ENCODE measurements around the gene ASXL2. TPM values are rescaled to one million over a fixed set of nuclear protein-coding genes. Genes with fewer than 3 reads are reported as not detected.

The ASXL2 gene
- total RNA-seq, 1 experiment from 2014 or later: 34.5 TPM

DNA sequence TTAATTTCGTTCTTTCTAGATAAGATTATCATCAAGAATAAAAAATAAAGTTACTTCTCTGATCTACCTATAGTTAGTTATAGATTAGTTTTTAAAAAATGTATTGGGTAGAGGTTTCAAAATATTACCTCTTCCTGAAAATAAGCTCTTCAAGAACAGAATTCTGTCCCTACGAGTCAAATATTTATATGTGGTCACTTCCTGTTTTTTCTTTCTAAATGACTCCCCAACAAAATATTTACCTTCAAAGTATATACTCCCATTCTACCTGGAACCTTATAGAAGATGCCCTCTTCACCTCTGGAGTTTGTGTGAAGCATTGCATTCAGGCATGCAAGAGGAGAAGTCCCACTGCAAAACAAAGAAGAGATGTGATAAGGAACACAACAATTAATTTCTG lies 72.3 kb downstream of the ASXL2 start:
- TF ChIP-seq EZH2 (IDR thresholded peaks at IDR 0.05; ENCODE audit: borderline replicate concordance, low read depth, low read length, poor library complexity, severe bottlenecking) (no peak), CTCF (conservative IDR thresholded peaks at IDR 0.05; ENCODE audit: low read depth, low read length) (no peak)
- intact Hi-C loops (cut with micrococcal nuclease; ENCODE audit: unreplicated experiment): no loop called here

DNA sequence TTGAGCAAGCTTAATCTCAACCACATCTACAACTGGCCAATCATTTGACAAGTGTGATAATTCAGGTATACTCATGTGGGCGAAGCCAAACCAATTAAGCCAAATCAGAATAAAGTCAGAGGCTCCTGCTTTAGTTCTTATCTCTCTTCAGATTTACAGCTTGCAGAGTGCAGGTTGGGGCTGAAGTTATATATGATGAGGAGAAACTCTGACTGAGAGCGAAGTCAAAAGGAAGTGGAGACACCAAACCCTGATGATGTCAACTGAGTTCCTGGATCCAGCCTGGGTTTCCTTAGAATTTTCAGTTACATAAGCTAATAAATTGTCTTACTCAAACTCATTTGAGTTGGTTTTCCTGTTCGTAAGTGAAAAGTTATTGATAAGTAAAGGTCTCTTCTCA lies 73.9 kb downstream of the ASXL2 start:
- Histone ChIP-seq H3K27me3 (replicated peaks; ENCODE audit: insufficient read depth, low read depth, low read length, poor library complexity) (no peaks in the 10 kb centered on the region), H3K27ac (ENCODE audit: low read depth, low read length, poor library complexity, severe bottlenecking) (no peak overlapping the region), H3K4me1 (ENCODE audit: insufficient read depth, low read length, poor library complexity, severe bottlenecking) (no peaks in the 10 kb centered on the region), H3K36me3 (ENCODE audit: insufficient read depth, low read length, poor library complexity, severe bottlenecking) (peaks cover 16% of the 10 kb centered on the region), H3K4me3 (ENCODE audit: low read depth, low read length, poor library complexity, severe bottlenecking) (no peak overlapping the region), H3K9me3 (ENCODE audit: low read depth, low read length, poor library complexity, severe bottlenecking) (no peaks in the 10 kb centered on the region)
- POLR2A ChIA-PET (ENCODE audit: low non-redundant PET): no interaction called here
- intact Hi-C loops (cut with micrococcal nuclease; ENCODE audit: unreplicated experiment): no loop called here
- DNase-seq (ENCODE audit: low spot score): no peak
- TF ChIP-seq CTCF (conservative IDR thresholded peaks at IDR 0.05; ENCODE audit: low read depth, low read length) (no peak), EZH2 (IDR thresholded peaks at IDR 0.05; ENCODE audit: borderline replicate concordance, low read depth, low read length, poor library complexity, severe bottlenecking) (no peak)
- BruUV-seq (replicated peaks): no TSS peak
- CTCF ChIA-PET: no interaction called here

More for the DNA sequence above, 72.3 kb downstream of the ASXL2 start:
- Histone ChIP-seq H3K9me3 (ENCODE audit: low read depth, low read length, poor library complexity, severe bottlenecking) (no peaks in the 10 kb centered on the region), H3K27me3 (replicated peaks; ENCODE audit: insufficient read depth, low read depth, low read length, poor library complexity) (no peaks in the 10 kb centered on the region), H3K4me3 (ENCODE audit: low read depth, low read length, poor library complexity, severe bottlenecking) (no peak overlapping the region), H3K27ac (ENCODE audit: low read depth, low read length, poor library complexity, severe bottlenecking) (no peak overlapping the region), H3K36me3 (ENCODE audit: insufficient read depth, low read length, poor library complexity, severe bottlenecking) (peaks cover 14% of the 10 kb centered on the region), H3K4me1 (ENCODE audit: insufficient read depth, low read length, poor library complexity, severe bottlenecking) (no peaks in the 10 kb centered on the region)
- ChIA-PET POLR2A (ENCODE audit: low non-redundant PET) (no interaction called here), CTCF (no interaction called here)
- no peak for DNase-seq (ENCODE audit: low spot score)
- no TSS peak for BruUV-seq (replicated peaks)

GRCh38 chr2:25799301-25799700 lies 79.0 kb downstream of the ASXL2 start:
- Histone ChIP-seq H3K9me3 (ENCODE audit: low read depth, low read length, poor library complexity, severe bottlenecking) (no peaks in the 10 kb centered on the region), H3K4me3 (ENCODE audit: low read depth, low read length, poor library complexity, severe bottlenecking) (no peak overlapping the region), H3K36me3 (ENCODE audit: insufficient read depth, low read length, poor library complexity, severe bottlenecking) (peaks cover 14% of the 10 kb centered on the region), H3K27ac (ENCODE audit: low read depth, low read length, poor library complexity, severe bottlenecking) (no peak overlapping the region), H3K27me3 (replicated peaks; ENCODE audit: insufficient read depth, low read depth, low read length, poor library complexity) (no peaks in the 10 kb centered on the region), H3K4me1 (ENCODE audit: insufficient read depth, low read length, poor library complexity, severe bottlenecking) (no peaks in the 10 kb centered on the region)
- no peak for DNase-seq (ENCODE audit: low spot score)
- BruUV-seq (replicated peaks): no TSS peak
- CTCF ChIA-PET: no interaction called here
- intact Hi-C loops (cut with micrococcal nuclease; ENCODE audit: unreplicated experiment): no loop called here
- POLR2A ChIA-PET (ENCODE audit: low non-redundant PET): no interaction called here
- TF ChIP-seq EZH2 (IDR thresholded peaks at IDR 0.05; ENCODE audit: borderline replicate concordance, low read depth, low read length, poor library complexity, severe bottlenecking) (no peak), CTCF (conservative IDR thresholded peaks at IDR 0.05; ENCODE audit: low read depth, low read length) (no peak)
